Osteocyte (in vitro differentiated cells): Measurements from ENCODE around the gene SLCO3A1. TPM values are rescaled to one million over a fixed set of nuclear protein-coding genes. Genes with fewer than 3 reads are reported as not detected.

ENCODE experiments used
- DNase-seq: peaks from one replicate; pipeline ENCODE4 v3.0.0; 2021; ENCODE audit warnings: mixed read lengths; ENCODE audit not compliant: unreplicated experiment; ENCODE audit errors: extremely low spot score
- H3K27ac Mint-ChIP-seq: one replicate; pipeline ENCODE4 v1.8.0; 2021; ENCODE audit warnings: mild to moderate bottlenecking, mixed read lengths; ENCODE audit not compliant: unreplicated experiment
- H3K27me3 Mint-ChIP-seq: one replicate; pipeline ENCODE4 v1.8.0; 2021; ENCODE audit warnings: mixed read lengths; ENCODE audit not compliant: unreplicated experiment
- H3K36me3 Mint-ChIP-seq: one replicate; pipeline ENCODE4 v1.8.0; 2021; ENCODE audit warnings: mixed read lengths; ENCODE audit not compliant: unreplicated experiment
- H3K4me1 Mint-ChIP-seq: one replicate; pipeline ENCODE4 v1.8.0; 2021; ENCODE audit warnings: mixed read lengths; ENCODE audit not compliant: unreplicated experiment
- H3K4me3 Mint-ChIP-seq: one replicate; pipeline ENCODE4 v1.8.0; 2021; ENCODE audit warnings: mild to moderate bottlenecking, moderate library complexity, mixed read lengths; ENCODE audit not compliant: unreplicated experiment
- H3K9me3 Mint-ChIP-seq: one replicate; pipeline ENCODE4 v1.8.0; 2021; ENCODE audit warnings: mixed read lengths; ENCODE audit not compliant: unreplicated experiment
- total RNA-seq: library from RNA; stranded (reverse); gene quantifications from 2 replicates; pipeline ENCODE4 v1.2.1, GENCODE V29; 2021
- TF ChIP-seq, protein P1 (sequence below): fragments of 200-600 bp; sonication (generic); IDR thresholded peaks from 2 replicates; pipeline ENCODE4 v1.5.0; 2021; ENCODE audit warnings: antibody characterized with exemption, mild to moderate bottlenecking, moderate library complexity

The SLCO3A1 gene
- total RNA-seq, 1 donor from 2014 or later: 1.3 TPM

- Mint-ChIP-seq H3K27ac (peak overlapping the region; percentile 57), H3K9me3 (peaks cover 3% of the 10 kb centered on the region), H3K4me3 (no peak overlapping the region), H3K4me1 (peaks cover 8% of the 10 kb centered on the region), H3K36me3 (no peaks in the 10 kb centered on the region), H3K27me3 (no peaks in the 10 kb centered on the region)
- TF ChIP-seq, protein P1, sequence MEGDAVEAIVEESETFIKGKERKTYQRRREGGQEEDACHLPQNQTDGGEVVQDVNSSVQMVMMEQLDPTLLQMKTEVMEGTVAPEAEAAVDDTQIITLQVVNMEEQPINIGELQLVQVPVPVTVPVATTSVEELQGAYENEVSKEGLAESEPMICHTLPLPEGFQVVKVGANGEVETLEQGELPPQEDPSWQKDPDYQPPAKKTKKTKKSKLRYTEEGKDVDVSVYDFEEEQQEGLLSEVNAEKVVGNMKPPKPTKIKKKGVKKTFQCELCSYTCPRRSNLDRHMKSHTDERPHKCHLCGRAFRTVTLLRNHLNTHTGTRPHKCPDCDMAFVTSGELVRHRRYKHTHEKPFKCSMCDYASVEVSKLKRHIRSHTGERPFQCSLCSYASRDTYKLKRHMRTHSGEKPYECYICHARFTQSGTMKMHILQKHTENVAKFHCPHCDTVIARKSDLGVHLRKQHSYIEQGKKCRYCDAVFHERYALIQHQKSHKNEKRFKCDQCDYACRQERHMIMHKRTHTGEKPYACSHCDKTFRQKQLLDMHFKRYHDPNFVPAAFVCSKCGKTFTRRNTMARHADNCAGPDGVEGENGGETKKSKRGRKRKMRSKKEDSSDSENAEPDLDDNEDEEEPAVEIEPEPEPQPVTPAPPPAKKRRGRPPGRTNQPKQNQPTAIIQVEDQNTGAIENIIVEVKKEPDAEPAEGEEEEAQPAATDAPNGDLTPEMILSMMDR: no peak
- DNase-seq: no peak
These were observed 112.1 kb downstream of the SLCO3A1 start for GRCh38 chr15:91965501-91966193.

DNA sequence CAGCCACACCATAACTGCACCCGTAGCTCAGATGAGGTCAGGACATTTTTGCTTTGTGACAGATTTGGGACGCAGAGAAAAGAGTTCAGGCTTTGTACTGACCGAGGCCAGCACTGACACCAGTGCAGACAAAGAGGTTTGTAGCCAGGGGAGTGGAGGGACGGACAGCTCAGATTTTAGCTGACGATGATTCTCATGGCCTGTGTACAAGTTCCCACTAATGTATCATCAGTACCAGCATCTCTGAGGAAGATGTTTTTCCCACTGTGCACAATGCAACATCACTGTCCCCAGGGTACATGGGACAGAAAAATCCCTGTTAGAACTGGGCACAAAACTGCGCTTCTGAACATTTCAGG is 112.7 kb downstream of the SLCO3A1 start:
- peaks cover 8% of the 10 kb centered on the region for H3K4me1 Mint-ChIP-seq
- H3K27ac Mint-ChIP-seq: peak overlapping the region; percentile 57

DNA sequence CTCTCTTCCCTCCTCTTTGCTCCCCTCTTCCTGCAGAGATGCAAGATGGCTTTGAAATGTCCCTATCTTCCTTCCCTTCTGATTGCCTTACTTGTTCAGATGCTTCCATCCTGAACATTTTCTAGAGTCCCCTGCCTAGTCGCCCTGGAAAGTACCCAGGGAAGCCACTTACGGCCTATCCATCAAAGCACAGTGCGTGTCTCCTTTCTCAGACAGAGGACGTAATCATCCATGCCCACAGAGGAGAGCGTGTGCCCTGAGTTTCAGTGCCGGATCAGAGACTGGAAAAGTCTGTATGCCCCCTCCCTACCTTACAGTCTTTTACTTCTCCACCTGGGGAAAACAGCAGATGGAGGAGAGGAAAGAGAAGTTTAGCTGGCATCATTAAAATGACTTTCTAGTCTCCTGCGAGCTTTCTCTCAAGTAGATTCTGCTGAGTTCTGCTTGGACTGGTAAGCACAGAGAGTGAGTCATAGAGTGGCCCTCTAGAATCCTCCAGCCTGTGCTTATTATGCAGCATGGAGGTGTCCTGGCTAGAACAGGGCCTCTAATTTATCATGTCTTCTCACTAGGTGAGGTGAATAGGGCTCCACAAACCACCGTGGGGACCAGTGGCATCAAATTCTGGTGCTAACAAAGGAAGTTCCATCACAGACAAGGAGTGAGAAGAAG is 114.6 kb downstream of the SLCO3A1 start:
- no peaks in the 10 kb centered on the region for H3K27me3 Mint-ChIP-seq
- no peaks in the 10 kb centered on the region for H3K36me3 Mint-ChIP-seq
- peaks cover 3% of the 10 kb centered on the region for H3K9me3 Mint-ChIP-seq
- peaks cover 8% of the 10 kb centered on the region for H3K4me1 Mint-ChIP-seq
- TF ChIP-seq, protein P1: no peak
- H3K27ac Mint-ChIP-seq: no peak overlapping the region
- no peak overlapping the region for H3K4me3 Mint-ChIP-seq
- DNase-seq: no peak

More for the DNA sequence above, 112.7 kb downstream of the SLCO3A1 start:
- DNase-seq: no peak
- H3K27me3 Mint-ChIP-seq: no peaks in the 10 kb centered on the region
- no peak overlapping the region for H3K4me3 Mint-ChIP-seq
- H3K9me3 Mint-ChIP-seq: peaks cover 3% of the 10 kb centered on the region
- H3K36me3 Mint-ChIP-seq: no peaks in the 10 kb centered on the region
- TF ChIP-seq, protein P1: no peak

- H3K4me3 Mint-ChIP-seq: no peak overlapping the region
- peaks cover under 1% of the 10 kb centered on the region for H3K9me3 Mint-ChIP-seq
- no peaks in the 10 kb centered on the region for H3K27me3 Mint-ChIP-seq
- peaks cover 8% of the 10 kb centered on the region for H3K4me1 Mint-ChIP-seq
- TF ChIP-seq, protein P1: no peak
- no peak overlapping the region for H3K27ac Mint-ChIP-seq
- no peak for DNase-seq
- H3K36me3 Mint-ChIP-seq: no peaks in the 10 kb centered on the region
These were observed 115.1 kb downstream of the SLCO3A1 start for GRCh38 chr15:91968610-91969009.

DNA sequence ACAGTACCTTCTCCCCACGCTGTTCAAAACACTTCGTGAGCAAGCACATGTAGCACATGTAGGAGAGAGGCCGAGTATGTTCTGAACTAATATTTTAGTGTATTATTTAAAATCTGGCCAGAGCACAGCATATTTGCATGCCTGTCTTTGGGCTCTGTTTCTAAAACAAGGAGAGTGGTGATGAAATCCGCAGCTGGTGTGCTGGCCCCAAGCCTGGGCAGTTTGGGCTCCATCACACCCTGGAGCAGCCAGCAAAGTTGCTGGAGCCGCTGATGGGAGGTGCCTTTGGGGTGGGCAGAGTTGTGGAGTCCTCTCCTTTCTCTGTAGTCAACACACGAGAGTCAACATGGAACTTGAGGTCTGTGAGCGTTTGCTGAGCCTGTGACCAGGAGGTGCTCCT is 116.6 kb downstream of the SLCO3A1 start:
- no peak overlapping the region for H3K4me3 Mint-ChIP-seq
- TF ChIP-seq, protein P1: no peak
- peaks cover 2% of the 10 kb centered on the region for H3K27me3 Mint-ChIP-seq
- H3K27ac Mint-ChIP-seq: no peak overlapping the region
- DNase-seq: no peak
- H3K4me1 Mint-ChIP-seq: peaks cover 7% of the 10 kb centered on the region
- no peaks in the 10 kb centered on the region for H3K36me3 Mint-ChIP-seq
- no peaks in the 10 kb centered on the region for H3K9me3 Mint-ChIP-seq
